SU-DHL-6 (cell line): Measurements from ENCODE around the gene PPFIBP2.
"Not testable (repeated sequence)": the region's sequence is repeated elsewhere in the genome, so short reads cannot be mapped to it uniquely, and the experiment has no call there.

Source experiments
- EZH2phosphoT487 ChIP-seq: fragments of 200-600 bp; sonication (generic), shearing (Covaris generic); conservative IDR thresholded peaks from 2 replicates; pipeline ENCODE4 v1.6.1; 2018; ENCODE audit warnings: mild to moderate bottlenecking, antibody characterized with exemption, low read length, moderate library complexity, mixed read lengths
- TF ChIP-seq, protein P1 (sequence below): fragments of 200-600 bp; sonication (generic); IDR thresholded peaks from one replicate; pipeline ENCODE4 v1.5.1; 2017; ENCODE audit warnings: antibody characterized with exemption, mild to moderate bottlenecking, low read length, moderate library complexity; ENCODE audit not compliant: insufficient read depth, poor library complexity, severe bottlenecking

DNA sequence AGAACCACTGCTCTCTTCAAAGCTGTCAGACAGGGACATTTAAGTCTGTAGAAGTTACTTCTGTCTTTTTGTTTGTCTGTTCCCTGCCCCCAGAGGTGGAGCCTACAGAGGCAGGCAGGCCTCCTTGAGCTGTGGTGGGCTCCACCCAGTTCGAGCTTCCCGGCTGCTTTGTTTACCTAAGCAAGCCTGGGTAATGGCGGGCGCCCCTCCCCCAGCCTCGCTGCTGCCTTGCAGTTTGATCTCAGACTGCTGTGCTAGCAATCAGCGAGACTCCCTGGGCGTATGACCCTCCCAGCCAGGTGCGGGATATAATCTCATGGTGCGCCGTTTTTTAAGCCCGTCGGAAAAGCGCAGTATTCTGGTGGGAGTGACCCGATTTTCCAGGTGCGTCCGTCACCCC, 149.7 kb downstream of the PPFIBP2 start:
- TF ChIP-seq, protein P1, sequence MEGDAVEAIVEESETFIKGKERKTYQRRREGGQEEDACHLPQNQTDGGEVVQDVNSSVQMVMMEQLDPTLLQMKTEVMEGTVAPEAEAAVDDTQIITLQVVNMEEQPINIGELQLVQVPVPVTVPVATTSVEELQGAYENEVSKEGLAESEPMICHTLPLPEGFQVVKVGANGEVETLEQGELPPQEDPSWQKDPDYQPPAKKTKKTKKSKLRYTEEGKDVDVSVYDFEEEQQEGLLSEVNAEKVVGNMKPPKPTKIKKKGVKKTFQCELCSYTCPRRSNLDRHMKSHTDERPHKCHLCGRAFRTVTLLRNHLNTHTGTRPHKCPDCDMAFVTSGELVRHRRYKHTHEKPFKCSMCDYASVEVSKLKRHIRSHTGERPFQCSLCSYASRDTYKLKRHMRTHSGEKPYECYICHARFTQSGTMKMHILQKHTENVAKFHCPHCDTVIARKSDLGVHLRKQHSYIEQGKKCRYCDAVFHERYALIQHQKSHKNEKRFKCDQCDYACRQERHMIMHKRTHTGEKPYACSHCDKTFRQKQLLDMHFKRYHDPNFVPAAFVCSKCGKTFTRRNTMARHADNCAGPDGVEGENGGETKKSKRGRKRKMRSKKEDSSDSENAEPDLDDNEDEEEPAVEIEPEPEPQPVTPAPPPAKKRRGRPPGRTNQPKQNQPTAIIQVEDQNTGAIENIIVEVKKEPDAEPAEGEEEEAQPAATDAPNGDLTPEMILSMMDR = not testable (repeated sequence)
- TF ChIP-seq EZH2phosphoT487 = not testable (repeated sequence)
